Aorta (tissue), 5 donors: ENCODE data around the gene SAMM50. TPM values are rescaled to one million over a fixed set of nuclear protein-coding genes. Genes with fewer than 3 reads are reported as not detected.

Experiments used
- ATAC-seq: fragments of 200-7000 bp; cut with Tn5 transposase; one replicate; pipeline ENCODE4 v1.9.1; 2022; ENCODE audit warnings: moderate library complexity; ENCODE audit not compliant: low FRiP score
- DNase-seq, 2 donors: peaks; one replicate each; pipeline ENCODE4 v3.0.0-alpha.2; 2020
- H3K27ac ChIP-seq, 2 donors: one replicate each; pipeline ENCODE4 v1.5.1; 2013; ENCODE audit warnings: low read length in 2 of 2, mild to moderate bottlenecking in 2 of 2, moderate library complexity in 2 of 2, control low read depth in 1 of 2, inconsistent platforms in 1 of 2, low read depth in 1 of 2
- H3K27me3 ChIP-seq, 2 donors: one replicate each; pipeline ENCODE4 v1.6.1; 2013; ENCODE audit warnings: control low read depth in 1 of 2, low read length in 1 of 2, mild to moderate bottlenecking in 1 of 2, moderate library complexity in 1 of 2; ENCODE audit not compliant: insufficient read depth in 2 of 2, control insufficient read depth in 1 of 2
- H3K36me3 ChIP-seq, 2 donors: one replicate each; pipeline ENCODE4 v1.6.1; 2013; ENCODE audit warnings: control low read depth in 1 of 2, low read length in 1 of 2, mild to moderate bottlenecking in 1 of 2; ENCODE audit not compliant: insufficient read depth in 2 of 2, control insufficient read depth in 1 of 2
- H3K4me1 ChIP-seq, 2 donors: one replicate each; pipeline ENCODE4 v1.6.1; 2013; ENCODE audit warnings: low read length in 2 of 2, control low read depth in 1 of 2, mild to moderate bottlenecking in 1 of 2, moderate library complexity in 1 of 2; ENCODE audit not compliant: insufficient read depth in 2 of 2, control insufficient read depth in 1 of 2
- H3K4me3 ChIP-seq, 2 donors: one replicate each; pipeline ENCODE4 v1.5.1; 2013; ENCODE audit warnings: low read length in 2 of 2, control low read depth in 1 of 2, mild to moderate bottlenecking in 1 of 2
- H3K9me3 ChIP-seq: one replicate; pipeline ENCODE4 v1.6.1; 2013; ENCODE audit warnings: mild to moderate bottlenecking, low read length; ENCODE audit not compliant: control insufficient read depth
- WGBS, 2 donors: extraction: QIAGEN DNeasy Blood & Tissue Kit; methylation state at CpG; one replicate each; pipeline ENCODE4 v1.1.7; 2013; 5-methylcytosine and 5-hydroxymethylcytosine counted together
- intact Hi-C, 2 donors: fragments of 100-400 bp; cut with DNase I; formaldehyde crosslinking; loops; one replicate each; pipeline versions ENCODE4 v1.14.2 to v1.15.0; 2022
- polyA plus RNA-seq, 2 donors: library from polyadenylated mRNA; stranded (reverse); fragments of 200-250 nt; gene quantifications; one replicate each; pipeline ENCODE4 v1.2.3, GENCODE V29; 2013
- total RNA-seq, 2 donors: library from RNA; stranded (reverse); fragmentation: NEBNext Ultra II Directional; extraction: Animal tissue kit (Norgen Biotek cat#: 25700); gene quantifications; one replicate each; pipeline ENCODE4 v1.2.1, GENCODE V29; 2021
- donor health status: healthy with polysubstance abuse.
- donor health status: Bipolar disorder and iron deficiency.
- donor health status: DM: no; HTN: no; CAD: no.
- donor health status: DM: no; HTN: no; CAD: no.
- donor health status: DM: yes; HTN: yes; CAD: no.

Gene SAMM50
- total and polyA plus RNA-seq, 4 donors, result 20.9 to 29.7 (median 29.3) TPM

GRCh38 chr22:43931771-43932170 is 23.5 kb upstream of the SAMM50 start:
- no peak overlapping the region for H3K4me3 ChIP-seq
- WGBS, 2 donors, result 65 to 72% methylated on average over 4 of the region's 4 CpGs
- H3K27ac ChIP-seq, result no peak overlapping the region
- H3K9me3 ChIP-seq, result no peaks in the 10 kb centered on the region
- ATAC-seq (no peak), DNase-seq (no peak)
- H3K4me1 ChIP-seq, result no peaks in the 10 kb centered on the region
- intact Hi-C loops, result no loop called here
- no peaks in the 10 kb centered on the region for H3K27me3 ChIP-seq
- no peaks in the 10 kb centered on the region for H3K36me3 ChIP-seq

GRCh38 chr22:43941449-43941848 is 13.8 kb upstream of the SAMM50 start:
- Histone ChIP-seq H3K9me3 (no peaks in the 10 kb centered on the region), H3K27ac (no peak overlapping the region), H3K36me3 (no peaks in the 10 kb centered on the region), H3K27me3 (no peaks in the 10 kb centered on the region), H3K4me3 (no peak overlapping the region), H3K4me1 (no peaks in the 10 kb centered on the region)
- ATAC-seq (no peak), DNase-seq (no peak)
- 84 to 86% methylated on average over 6 of the region's 6 CpGs for WGBS, 2 donors
- intact Hi-C loops, result no loop called here

GRCh38 chr22:43944670-43945430 is 10.4 kb upstream of the SAMM50 start:
- Histone ChIP-seq H3K27me3 (no peaks in the 10 kb centered on the region), H3K27ac (no peak overlapping the region), H3K4me3 (no peak overlapping the region), H3K9me3 (no peaks in the 10 kb centered on the region), H3K4me1 (no peaks in the 10 kb centered on the region), H3K36me3 (no peaks in the 10 kb centered on the region)
- 76 to 81% methylated on average over 20 of the region's 20 CpGs for WGBS, 2 donors
- intact Hi-C loops, result no loop called here
- ATAC-seq (no peak), DNase-seq (no peak)

DNA sequence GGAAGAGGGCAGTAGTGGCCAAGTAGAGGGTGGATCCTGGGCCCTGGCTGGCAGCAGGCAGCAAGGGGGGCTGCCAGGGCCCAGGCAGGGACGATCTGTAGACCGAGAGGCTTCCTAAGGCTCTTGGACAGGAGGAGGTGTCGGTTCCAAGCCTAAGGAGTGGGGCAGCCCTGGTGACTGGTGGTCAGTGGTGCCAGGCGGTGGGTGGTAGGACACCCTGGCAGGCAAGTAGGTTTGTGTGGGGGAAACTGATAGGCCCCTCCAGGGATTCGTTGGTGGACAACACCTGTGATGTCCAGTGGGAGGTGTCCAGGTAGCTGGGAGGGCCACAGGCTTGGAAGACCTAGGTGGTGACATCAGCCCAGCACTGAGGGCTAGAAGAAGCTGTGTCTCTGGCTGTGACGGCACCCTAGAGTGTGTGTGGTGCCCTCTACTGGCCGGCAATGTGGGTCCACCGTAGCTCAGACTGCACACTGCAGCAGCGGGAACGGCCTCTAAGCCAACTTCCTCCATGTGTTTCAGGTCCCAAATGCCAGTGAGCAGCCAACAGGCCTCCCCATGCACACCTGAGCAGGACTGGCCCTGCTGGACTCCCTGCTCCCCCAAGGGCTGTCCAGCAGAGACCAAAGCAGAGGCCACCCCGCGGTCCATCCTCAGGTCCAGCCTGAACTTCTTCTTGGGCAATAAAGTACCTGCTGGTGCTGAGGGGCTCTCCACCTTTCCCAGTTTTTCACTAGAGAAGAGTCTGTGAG is 9.4 kb upstream of the SAMM50 start:
- peak; percentile 76 to 83 for DNase-seq

DNA sequence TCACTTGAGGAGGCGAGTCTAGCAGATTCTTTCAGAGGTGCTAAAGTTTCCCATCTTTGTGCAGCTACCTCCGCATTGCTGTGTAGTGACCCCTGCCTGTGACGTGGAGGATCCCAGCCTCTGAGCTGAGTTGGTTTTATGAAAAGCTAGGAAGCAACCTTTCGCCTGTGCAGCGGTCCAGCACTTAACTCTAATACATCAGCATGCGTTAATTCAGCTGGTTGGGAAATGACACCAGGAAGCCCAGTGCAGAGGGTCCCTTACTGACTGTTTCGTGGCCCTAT is 8.9 kb upstream of the SAMM50 start:
- DNase-seq (no peak), ATAC-seq (no peak)
- no peaks in the 10 kb centered on the region for H3K9me3 ChIP-seq
- no peaks in the 10 kb centered on the region for H3K36me3 ChIP-seq
- WGBS, 2 donors, result 73 to 76% methylated on average over 7 of the region's 7 CpGs
- no peak overlapping the region for H3K4me3 ChIP-seq
- intact Hi-C loops, result no loop called here
- no peaks in the 10 kb centered on the region for H3K4me1 ChIP-seq
- no peaks in the 10 kb centered on the region for H3K27me3 ChIP-seq
- H3K27ac ChIP-seq, result no peak overlapping the region

More for the DNA sequence above, 9.4 kb upstream of the SAMM50 start:
- Histone ChIP-seq H3K36me3 (no peaks in the 10 kb centered on the region), H3K9me3 (no peaks in the 10 kb centered on the region), H3K4me3 (no peak overlapping the region), H3K4me1 (no peaks in the 10 kb centered on the region), H3K27ac (no peak overlapping the region), H3K27me3 (no peaks in the 10 kb centered on the region)
- ATAC-seq, result no peak
- 51% methylated on average over 12 of the region's 12 CpGs for WGBS, 2 donors
- intact Hi-C loops, result no loop called here

GRCh38 chr22:43948836-43949406 is 6.3 kb upstream of the SAMM50 start:
- no peaks in the 10 kb centered on the region for H3K4me1 ChIP-seq
- no peaks in the 10 kb centered on the region for H3K36me3 ChIP-seq
- ATAC-seq (no peak), DNase-seq (no peak)
- 73 to 78% methylated on average over 12 of the region's 12 CpGs for WGBS, 2 donors
- H3K27me3 ChIP-seq, result no peaks in the 10 kb centered on the region
- H3K4me3 ChIP-seq, result no peak overlapping the region
- intact Hi-C loops, result no loop called here
- H3K9me3 ChIP-seq, result no peaks in the 10 kb centered on the region
- no peak overlapping the region for H3K27ac ChIP-seq

DNA sequence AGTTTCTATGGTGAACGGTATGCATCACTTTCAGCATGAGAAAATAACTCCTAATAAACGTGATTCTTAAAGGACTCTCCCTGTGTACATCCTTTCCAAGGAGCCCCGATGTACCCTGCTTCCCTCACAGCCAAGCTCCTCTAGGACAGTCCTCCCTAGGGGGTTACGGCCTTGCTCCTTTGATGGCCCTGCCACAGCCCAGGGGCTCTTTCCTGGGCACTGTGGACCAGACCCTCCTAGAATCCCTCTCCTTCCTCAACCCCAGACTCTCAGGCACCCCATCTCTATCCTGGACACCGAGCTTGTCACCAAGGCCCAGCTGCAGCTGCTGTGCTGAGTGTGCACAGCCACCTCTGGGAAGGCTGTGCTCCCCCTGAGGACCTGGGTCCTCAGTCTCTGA is 3.9 kb upstream of the SAMM50 start:
- H3K9me3 ChIP-seq, result no peaks in the 10 kb centered on the region
- ATAC-seq, result no peak
- H3K4me1 ChIP-seq, result peaks cover 0 to 3% of the 10 kb centered on the region in 2 donors
- H3K27me3 ChIP-seq, result no peaks in the 10 kb centered on the region
- no peak overlapping the region for H3K27ac ChIP-seq
- H3K36me3 ChIP-seq, result no peaks in the 10 kb centered on the region
- H3K4me3 ChIP-seq, result no peak overlapping the region
- intact Hi-C loops, result loop anchor here (10.0 kb wide), 2 partner anchors 63 to 137 kb away; partner anchors contain the start of gene EFCAB6 (in 1 of the 2)
- 77 to 93% methylated on average over 5 of the region's 5 CpGs for WGBS, 2 donors
- no peak for DNase-seq

GRCh38 chr22:43951966-43952365 is 3.3 kb upstream of the SAMM50 start:
- Histone ChIP-seq H3K4me3 (no peak overlapping the region), H3K27me3 (no peaks in the 10 kb centered on the region), H3K4me1 (peaks cover 0 to 3% of the 10 kb centered on the region in 2 donors), H3K9me3 (no peaks in the 10 kb centered on the region), H3K27ac (no peak overlapping the region), H3K36me3 (no peaks in the 10 kb centered on the region)
- 44 to 58% methylated on average over 7 of the region's 7 CpGs for WGBS, 2 donors
- ATAC-seq (no peak), DNase-seq (no peak)
- intact Hi-C loops, result loop anchor here (10.0 kb wide), 2 partner anchors 63 to 137 kb away; partner anchors contain the start of gene EFCAB6 (in 1 of the 2)
